Osteocyte (in vitro differentiated cells): Measurements from ENCODE around the gene YWHAH. TPM values are rescaled to one million over a fixed set of nuclear protein-coding genes. Genes with fewer than 3 reads are reported as not detected.

ENCODE experiments used
- DNase-seq: peaks from one replicate; pipeline ENCODE4 v3.0.0; 2021; ENCODE audit warnings: mixed read lengths; ENCODE audit not compliant: unreplicated experiment; ENCODE audit errors: extremely low spot score
- H3K27ac Mint-ChIP-seq: one replicate; pipeline ENCODE4 v1.8.0; 2021; ENCODE audit warnings: mild to moderate bottlenecking, mixed read lengths; ENCODE audit not compliant: unreplicated experiment
- H3K27me3 Mint-ChIP-seq: one replicate; pipeline ENCODE4 v1.8.0; 2021; ENCODE audit warnings: mixed read lengths; ENCODE audit not compliant: unreplicated experiment
- H3K36me3 Mint-ChIP-seq: one replicate; pipeline ENCODE4 v1.8.0; 2021; ENCODE audit warnings: mixed read lengths; ENCODE audit not compliant: unreplicated experiment
- H3K4me1 Mint-ChIP-seq: one replicate; pipeline ENCODE4 v1.8.0; 2021; ENCODE audit warnings: mixed read lengths; ENCODE audit not compliant: unreplicated experiment
- H3K4me3 Mint-ChIP-seq: one replicate; pipeline ENCODE4 v1.8.0; 2021; ENCODE audit warnings: mild to moderate bottlenecking, moderate library complexity, mixed read lengths; ENCODE audit not compliant: unreplicated experiment
- H3K9me3 Mint-ChIP-seq: one replicate; pipeline ENCODE4 v1.8.0; 2021; ENCODE audit warnings: mixed read lengths; ENCODE audit not compliant: unreplicated experiment
- total RNA-seq: library from RNA; stranded (reverse); gene quantifications from 2 replicates; pipeline ENCODE4 v1.2.1, GENCODE V29; 2021
- TF ChIP-seq, protein P1 (sequence below): fragments of 200-600 bp; sonication (generic); IDR thresholded peaks from 2 replicates; pipeline ENCODE4 v1.5.0; 2021; ENCODE audit warnings: antibody characterized with exemption, mild to moderate bottlenecking, moderate library complexity

YWHAH gene
- total RNA-seq, 1 donor from 2014 or later = 150 TPM

DNA sequence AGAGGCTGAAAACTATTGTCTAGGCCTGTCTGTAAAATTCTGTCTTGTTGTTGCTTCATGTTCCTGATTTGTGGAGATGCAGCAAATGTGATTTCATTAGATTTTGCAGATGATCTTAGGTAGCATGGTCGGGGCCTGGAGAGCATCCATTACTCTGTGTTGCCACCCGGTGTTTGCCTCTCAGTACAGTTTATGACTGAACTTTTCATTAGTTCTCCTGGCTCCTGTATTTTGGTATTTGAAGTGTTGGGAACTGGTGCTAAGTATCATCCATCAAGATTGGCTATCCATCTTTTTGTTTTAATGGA is 7.7 kb downstream of the YWHAH start:
- Mint-ChIP-seq H3K9me3 (no peaks in the 10 kb centered on the region), H3K36me3 (peaks cover 27% of the 10 kb centered on the region), H3K4me1 (peaks cover 56% of the 10 kb centered on the region), H3K27me3 (no peaks in the 10 kb centered on the region), H3K27ac (peak overlapping the region; percentile 88), H3K4me3 (no peak overlapping the region)
- DNase-seq = no peak
- TF ChIP-seq, protein P1, sequence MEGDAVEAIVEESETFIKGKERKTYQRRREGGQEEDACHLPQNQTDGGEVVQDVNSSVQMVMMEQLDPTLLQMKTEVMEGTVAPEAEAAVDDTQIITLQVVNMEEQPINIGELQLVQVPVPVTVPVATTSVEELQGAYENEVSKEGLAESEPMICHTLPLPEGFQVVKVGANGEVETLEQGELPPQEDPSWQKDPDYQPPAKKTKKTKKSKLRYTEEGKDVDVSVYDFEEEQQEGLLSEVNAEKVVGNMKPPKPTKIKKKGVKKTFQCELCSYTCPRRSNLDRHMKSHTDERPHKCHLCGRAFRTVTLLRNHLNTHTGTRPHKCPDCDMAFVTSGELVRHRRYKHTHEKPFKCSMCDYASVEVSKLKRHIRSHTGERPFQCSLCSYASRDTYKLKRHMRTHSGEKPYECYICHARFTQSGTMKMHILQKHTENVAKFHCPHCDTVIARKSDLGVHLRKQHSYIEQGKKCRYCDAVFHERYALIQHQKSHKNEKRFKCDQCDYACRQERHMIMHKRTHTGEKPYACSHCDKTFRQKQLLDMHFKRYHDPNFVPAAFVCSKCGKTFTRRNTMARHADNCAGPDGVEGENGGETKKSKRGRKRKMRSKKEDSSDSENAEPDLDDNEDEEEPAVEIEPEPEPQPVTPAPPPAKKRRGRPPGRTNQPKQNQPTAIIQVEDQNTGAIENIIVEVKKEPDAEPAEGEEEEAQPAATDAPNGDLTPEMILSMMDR = no peak

DNA sequence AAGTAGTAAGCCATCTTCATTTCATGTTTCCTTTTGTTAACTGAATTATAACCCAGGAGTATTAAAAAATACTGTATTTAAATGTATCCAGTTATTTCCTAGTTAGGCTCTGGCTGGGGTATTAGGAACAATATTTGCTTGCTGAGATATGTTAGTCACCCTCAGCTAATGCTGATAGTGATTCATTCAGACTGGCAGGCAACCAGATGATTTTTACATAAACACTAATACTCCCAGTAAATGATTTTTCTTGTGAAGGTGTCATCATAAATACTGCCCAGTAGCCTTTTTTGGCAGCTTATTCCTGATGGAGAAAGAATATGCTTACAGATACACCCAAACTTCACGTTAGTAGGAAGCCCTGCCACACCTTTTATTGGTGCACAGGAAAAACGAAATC is 8.1 kb downstream of the YWHAH start:
- H3K27me3 Mint-ChIP-seq = no peaks in the 10 kb centered on the region
- peaks cover 28% of the 10 kb centered on the region for H3K36me3 Mint-ChIP-seq
- DNase-seq = no peak
- TF ChIP-seq, protein P1 = no peak
- H3K4me3 Mint-ChIP-seq = no peak overlapping the region
- H3K27ac Mint-ChIP-seq = peak overlapping the region; percentile 88
- H3K9me3 Mint-ChIP-seq = no peaks in the 10 kb centered on the region
- peaks cover 52% of the 10 kb centered on the region for H3K4me1 Mint-ChIP-seq

DNA sequence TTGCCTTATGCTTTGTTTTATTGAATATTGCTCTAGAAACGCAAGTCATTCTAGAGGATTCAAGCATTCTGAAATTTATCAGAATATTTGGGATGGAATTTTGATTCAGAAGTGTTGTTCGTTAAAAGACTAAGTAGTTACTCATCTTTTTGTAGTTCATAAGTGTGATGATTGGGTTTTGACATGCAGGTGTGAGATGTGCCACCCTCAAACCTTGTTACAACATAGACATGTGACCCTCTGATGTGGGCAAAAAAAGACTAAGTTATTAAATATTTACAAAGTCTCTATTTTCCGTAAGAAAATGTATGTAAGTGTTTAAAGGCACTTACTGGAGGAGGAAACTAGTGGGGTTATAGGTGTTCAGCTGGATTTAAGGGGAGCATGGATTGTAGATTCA is 8.9 kb downstream of the YWHAH start:
- H3K27ac Mint-ChIP-seq = peak overlapping the region; percentile 88

DNA sequence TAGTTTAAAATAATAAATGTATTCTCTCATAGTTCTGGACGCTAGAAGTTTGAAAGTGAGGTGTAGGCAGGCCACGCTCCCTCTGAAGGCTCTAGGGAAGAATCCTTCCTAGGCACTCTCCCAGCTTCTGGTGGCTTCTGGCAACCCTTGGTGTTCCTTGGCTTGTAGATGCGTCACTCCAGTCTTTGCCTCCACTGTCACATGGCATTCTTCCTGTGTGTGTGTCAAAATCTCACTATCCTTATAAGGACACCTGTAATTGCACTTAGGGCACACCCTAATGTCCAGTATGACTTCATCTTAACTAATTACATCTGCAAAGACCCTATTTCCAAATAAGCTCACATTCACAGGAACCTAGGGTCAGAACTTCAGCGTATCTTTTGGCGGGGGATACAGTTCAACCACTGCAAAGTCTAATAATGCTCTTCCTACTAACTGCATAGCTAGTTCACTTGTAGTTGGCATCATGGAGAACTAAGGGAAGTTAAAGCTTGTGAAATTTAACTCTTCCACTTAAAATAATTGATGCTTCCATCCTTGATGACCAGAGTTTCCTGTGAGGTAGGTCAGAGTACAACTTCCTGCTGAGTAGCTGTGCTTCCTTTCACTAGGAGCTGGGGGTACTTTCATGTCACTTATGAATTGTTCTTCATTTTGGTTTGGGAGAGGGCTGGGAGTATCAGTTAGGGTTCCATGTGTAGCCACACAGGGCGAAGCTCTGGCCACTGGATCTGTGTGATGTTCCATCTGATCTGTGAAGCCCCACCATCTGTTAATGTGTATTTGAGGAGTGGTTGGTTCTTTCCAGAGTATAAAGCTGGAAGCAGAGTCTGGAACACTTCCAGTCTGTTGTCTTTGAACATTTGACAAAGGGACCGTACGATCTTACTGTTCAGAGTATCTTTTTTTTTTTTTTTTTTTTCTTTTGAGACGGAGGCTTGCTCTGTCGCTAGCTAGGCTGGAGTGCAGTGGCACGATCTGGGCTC is 10.5 kb downstream of the YWHAH start:
- Mint-ChIP-seq H3K9me3 (no peaks in the 10 kb centered on the region), H3K4me1 (peaks cover 42% of the 10 kb centered on the region), H3K4me3 (no peak overlapping the region), H3K36me3 (peaks cover 36% of the 10 kb centered on the region), H3K27ac (peak overlapping the region; percentile 56), H3K27me3 (no peaks in the 10 kb centered on the region)
- no peak for DNase-seq
- TF ChIP-seq, protein P1 = no peak

More for the DNA sequence above, 8.9 kb downstream of the YWHAH start:
- peaks cover 47% of the 10 kb centered on the region for H3K4me1 Mint-ChIP-seq
- H3K9me3 Mint-ChIP-seq = no peaks in the 10 kb centered on the region
- H3K27me3 Mint-ChIP-seq = no peaks in the 10 kb centered on the region
- TF ChIP-seq, protein P1 = no peak
- no peak overlapping the region for H3K4me3 Mint-ChIP-seq
- H3K36me3 Mint-ChIP-seq = peaks cover 28% of the 10 kb centered on the region
- no peak for DNase-seq

DNA sequence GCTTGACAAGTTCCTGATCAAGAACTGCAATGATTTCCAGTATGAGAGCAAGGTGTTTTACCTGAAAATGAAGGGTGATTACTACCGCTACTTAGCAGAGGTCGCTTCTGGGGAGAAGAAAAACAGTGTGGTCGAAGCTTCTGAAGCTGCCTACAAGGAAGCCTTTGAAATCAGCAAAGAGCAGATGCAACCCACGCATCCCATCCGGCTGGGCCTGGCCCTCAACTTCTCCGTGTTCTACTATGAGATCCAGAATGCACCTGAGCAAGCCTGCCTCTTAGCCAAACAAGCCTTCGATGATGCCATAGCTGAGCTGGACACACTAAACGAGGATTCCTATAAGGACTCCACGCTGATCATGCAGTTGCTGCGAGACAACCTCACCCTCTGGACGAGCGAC is 12.0 kb downstream of the YWHAH start:
- H3K4me1 Mint-ChIP-seq = peaks cover 36% of the 10 kb centered on the region
- no peaks in the 10 kb centered on the region for H3K9me3 Mint-ChIP-seq
- H3K27me3 Mint-ChIP-seq = no peaks in the 10 kb centered on the region
- TF ChIP-seq, protein P1 = no peak
- H3K4me3 Mint-ChIP-seq = no peak overlapping the region
- no peak for DNase-seq
- no peak overlapping the region for H3K27ac Mint-ChIP-seq
- H3K36me3 Mint-ChIP-seq = peaks cover 34% of the 10 kb centered on the region
